ENCODE results near the gene SEMA4D.

The SEMA4D gene

GRCh38 chr9:89524963-89525362, 27.1 kb upstream of the SEMA4D start:
- FAIRE-seq (no peak), DNase-seq (ENCODE audit: insufficient read length, low spot score) (no peak)
- no peak for TF ChIP-seq CTCF (IDR thresholded peaks at IDR 0.05; ENCODE audit: insufficient read depth, missing control alignments)

- DNase-seq (ENCODE audit: insufficient read length, low spot score) (no peak), FAIRE-seq (no peak)
- TF ChIP-seq CTCF (IDR thresholded peaks at IDR 0.05; ENCODE audit: insufficient read depth, missing control alignments), result no peak
Measured at GRCh38 chr9:89523948-89524347, 26.0 kb upstream of the SEMA4D start.

- no peak for FAIRE-seq
- no peak for TF ChIP-seq CTCF (IDR thresholded peaks at IDR 0.05; ENCODE audit: insufficient read depth, missing control alignments)
- no peak for DNase-seq (ENCODE audit: insufficient read length, low spot score)
Measured at GRCh38 chr9:89522959-89523285, 25.0 kb upstream of the SEMA4D start.

GRCh38 chr9:89522261-89522958, 24.5 kb upstream of the SEMA4D start:
- FAIRE-seq, result no peak
- no peak for TF ChIP-seq CTCF (IDR thresholded peaks at IDR 0.05; ENCODE audit: insufficient read depth, missing control alignments)
- no peak for DNase-seq (ENCODE audit: insufficient read length, low spot score)

- FAIRE-seq (no peak), DNase-seq (ENCODE audit: insufficient read length, low spot score) (no peak)
Measured at GRCh38 chr9:89519366-89519805, 21.5 kb upstream of the SEMA4D start.

GRCh38 chr9:89518466-89519365, 20.8 kb upstream of the SEMA4D start:
- TF ChIP-seq CTCF (IDR thresholded peaks at IDR 0.05; ENCODE audit: insufficient read depth, missing control alignments), result no peak
- no peak for FAIRE-seq
- no peak for DNase-seq (ENCODE audit: insufficient read length, low spot score)

More at GRCh38 chr9:89519366-89519805, 21.5 kb upstream of the SEMA4D start:
- no peak for TF ChIP-seq CTCF (IDR thresholded peaks at IDR 0.05; ENCODE audit: insufficient read depth, missing control alignments)

GRCh38 chr9:89515416-89515815, 17.5 kb upstream of the SEMA4D start:
- no peak for TF ChIP-seq CTCF (IDR thresholded peaks at IDR 0.05; ENCODE audit: insufficient read depth, missing control alignments)
- DNase-seq (ENCODE audit: insufficient read length, low spot score) (no peak), FAIRE-seq (no peak)

All from D721Med (cell line).